K562 (cell line): ENCODE results near the gene ZBTB32. TPM values are rescaled to one million over a fixed set of nuclear protein-coding genes. Genes with fewer than 3 reads are reported as not detected.

Source experiments
- CREM ChIP-seq: IDR thresholded peaks from 2 replicates; pipeline ENCODE4 v1.6.1; 2014; ENCODE audit warnings: antibody characterized with exemption, low read depth
- E2F3 ChIP-seq: fragments of 250-450 bp; sonication (Bioruptor Pico); IDR thresholded peaks from 2 replicates; pipeline ENCODE4 v1.4.0; 2020; ENCODE audit warnings: mild to moderate bottlenecking
- PRMT5 ChIP-seq: sonication (generic); formaldehyde crosslinking; IDR thresholded peaks from 2 replicates; pipeline ENCODE4 v1.5.0; 2020; ENCODE audit warnings: missing genetic modification reagents
- TEAD1 ChIP-seq, 2 experiments: fragments of 450-650 bp in 1 of 2; sonication (generic) in 1 of 2; formaldehyde crosslinking; IDR thresholded peaks; 2 replicates each; pipeline versions ENCODE4 v1.4.0 to v1.8.0; 2020 to 2022; ENCODE audit warnings: mild to moderate bottlenecking in 2 of 2, missing genetic modification reagents in 1 of 2
- ZNF3 ChIP-seq: fragments of 250-450 bp; sonication (Bioruptor Pico); IDR thresholded peaks from 2 replicates; pipeline ENCODE4 v1.5.0; 2021; ENCODE audit warnings: mild to moderate bottlenecking, moderate library complexity
- polyA plus RNA-seq, 8 experiments: library from polyadenylated mRNA; depleted of rRNA in 4 of 8; stranded (reverse) in 5 of 8; unstranded in 3 of 8; fragments of >200 nt; fragmentation: Nextera tagmentation in 2 of 8; fragmentation: Illumina TruSeq in 1 of 8; extraction: Ambion mirVana in 2 of 8; extraction: Trizol in 1 of 8; gene quantifications; 2 replicates each; pipeline versions ENCODE4 v1.2.1 to v1.2.3, GENCODE V29; 2011 to 2014; ENCODE audit warnings: inconsistent platforms in 1 of 8, missing spikeins in 1 of 8
- total RNA-seq, 7 experiments: library from RNA; depleted of rRNA in 6 of 7; stranded (reverse); fragments of >200 nt in 6 of 7; fragmentation: Illumina TruSeq in 2 of 7; extraction: Trizol in 2 of 7; gene quantifications; 2 replicates each; pipeline versions ENCODE4 v1.2.1 to v1.2.3, GENCODE V29; 2011 to 2021; ENCODE audit warnings: low replicate concordance in 1 of 7
- TF ChIP-seq, protein P1 (sequence below), 2 experiments: fragments of 450-650 bp; formaldehyde crosslinking in 1 of 2; IDR thresholded peaks; 2 replicates each; pipeline versions ENCODE4 v1.4.0 to v1.6.1; 2014 to 2020; ENCODE audit warnings: mild to moderate bottlenecking in 2 of 2, borderline replicate concordance in 1 of 2, low read depth in 1 of 2
- TF ChIP-seq, protein P2 (sequence below): fragments of 450-650 bp; IDR thresholded peaks from 2 replicates; pipeline ENCODE4 v1.6.1; 2018; ENCODE audit not compliant: partially characterized antibody
- TF ChIP-seq, protein P3 (sequence below): sonication (generic); formaldehyde crosslinking; IDR thresholded peaks from 2 replicates; pipeline ENCODE4 v1.8.0; 2022; ENCODE audit warnings: mild to moderate bottlenecking, missing genetic modification reagents

The ZBTB32 gene
- total and polyA plus RNA-seq, 9 of the 15 experiments (the other 6 are each of a cell fraction or from before 2014, with no cell fraction given) = 0.20 TPM; not detected in 8

DNA sequence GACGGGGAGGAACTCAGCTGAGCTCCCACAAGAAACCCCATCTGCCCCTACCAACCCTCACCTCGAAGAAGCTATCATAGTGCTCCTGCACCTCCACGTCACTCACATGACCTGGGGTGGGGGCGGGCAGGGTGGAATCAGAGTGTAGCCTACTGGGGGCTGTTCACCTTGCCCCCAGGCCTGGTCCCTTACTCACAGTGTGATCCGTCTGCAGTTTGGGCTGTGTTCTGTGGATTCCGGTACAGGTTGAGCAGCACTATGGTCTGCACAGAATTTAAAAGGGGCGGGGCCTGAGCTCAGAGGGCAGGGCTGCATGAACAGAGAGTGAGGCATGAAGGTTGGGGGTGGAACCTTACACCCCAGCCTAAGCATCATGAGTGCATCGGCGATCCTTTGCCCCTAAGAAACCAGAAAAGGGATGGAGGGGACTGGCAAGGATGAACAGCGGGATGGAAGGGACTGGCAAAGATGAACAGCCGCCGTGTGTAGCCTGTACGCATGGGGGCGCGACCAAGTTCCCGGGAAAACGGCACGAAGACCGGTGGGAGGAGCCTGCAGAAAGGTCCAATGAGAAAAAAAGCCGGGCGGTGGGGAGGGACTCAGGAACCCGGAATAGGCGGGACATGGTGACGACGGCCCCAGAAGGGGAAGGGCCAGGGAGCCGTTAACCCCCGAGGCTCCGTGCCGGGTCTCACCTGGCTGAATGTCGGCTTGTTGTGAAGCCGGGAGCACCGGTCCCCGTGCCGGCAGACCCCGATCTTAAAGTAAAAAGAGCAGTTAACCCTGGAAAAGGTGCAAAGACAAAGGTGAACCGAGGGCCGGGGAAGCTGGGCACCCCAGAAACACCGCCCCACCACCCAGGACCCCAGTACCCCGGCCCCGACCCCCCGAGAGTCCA lies 40.3 kb downstream of the ZBTB32 start (continued):
- TF ChIP-seq, protein P1, sequence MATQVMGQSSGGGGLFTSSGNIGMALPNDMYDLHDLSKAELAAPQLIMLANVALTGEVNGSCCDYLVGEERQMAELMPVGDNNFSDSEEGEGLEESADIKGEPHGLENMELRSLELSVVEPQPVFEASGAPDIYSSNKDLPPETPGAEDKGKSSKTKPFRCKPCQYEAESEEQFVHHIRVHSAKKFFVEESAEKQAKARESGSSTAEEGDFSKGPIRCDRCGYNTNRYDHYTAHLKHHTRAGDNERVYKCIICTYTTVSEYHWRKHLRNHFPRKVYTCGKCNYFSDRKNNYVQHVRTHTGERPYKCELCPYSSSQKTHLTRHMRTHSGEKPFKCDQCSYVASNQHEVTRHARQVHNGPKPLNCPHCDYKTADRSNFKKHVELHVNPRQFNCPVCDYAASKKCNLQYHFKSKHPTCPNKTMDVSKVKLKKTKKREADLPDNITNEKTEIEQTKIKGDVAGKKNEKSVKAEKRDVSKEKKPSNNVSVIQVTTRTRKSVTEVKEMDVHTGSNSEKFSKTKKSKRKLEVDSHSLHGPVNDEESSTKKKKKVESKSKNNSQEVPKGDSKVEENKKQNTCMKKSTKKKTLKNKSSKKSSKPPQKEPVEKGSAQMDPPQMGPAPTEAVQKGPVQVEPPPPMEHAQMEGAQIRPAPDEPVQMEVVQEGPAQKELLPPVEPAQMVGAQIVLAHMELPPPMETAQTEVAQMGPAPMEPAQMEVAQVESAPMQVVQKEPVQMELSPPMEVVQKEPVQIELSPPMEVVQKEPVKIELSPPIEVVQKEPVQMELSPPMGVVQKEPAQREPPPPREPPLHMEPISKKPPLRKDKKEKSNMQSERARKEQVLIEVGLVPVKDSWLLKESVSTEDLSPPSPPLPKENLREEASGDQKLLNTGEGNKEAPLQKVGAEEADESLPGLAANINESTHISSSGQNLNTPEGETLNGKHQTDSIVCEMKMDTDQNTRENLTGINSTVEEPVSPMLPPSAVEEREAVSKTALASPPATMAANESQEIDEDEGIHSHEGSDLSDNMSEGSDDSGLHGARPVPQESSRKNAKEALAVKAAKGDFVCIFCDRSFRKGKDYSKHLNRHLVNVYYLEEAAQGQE (IDR thresholded peaks at IDR 0.05; ENCODE audit: borderline replicate concordance) = peak; percentile 31; the same call in 1 of the 2 replicates
- TF ChIP-seq, protein P1 (CRISPR knock-in tag; IDR thresholded peaks at IDR 0.05; ENCODE audit: low read depth) = no peak
- TF ChIP-seq PRMT5 = no peak
- TF ChIP-seq, protein P2, sequence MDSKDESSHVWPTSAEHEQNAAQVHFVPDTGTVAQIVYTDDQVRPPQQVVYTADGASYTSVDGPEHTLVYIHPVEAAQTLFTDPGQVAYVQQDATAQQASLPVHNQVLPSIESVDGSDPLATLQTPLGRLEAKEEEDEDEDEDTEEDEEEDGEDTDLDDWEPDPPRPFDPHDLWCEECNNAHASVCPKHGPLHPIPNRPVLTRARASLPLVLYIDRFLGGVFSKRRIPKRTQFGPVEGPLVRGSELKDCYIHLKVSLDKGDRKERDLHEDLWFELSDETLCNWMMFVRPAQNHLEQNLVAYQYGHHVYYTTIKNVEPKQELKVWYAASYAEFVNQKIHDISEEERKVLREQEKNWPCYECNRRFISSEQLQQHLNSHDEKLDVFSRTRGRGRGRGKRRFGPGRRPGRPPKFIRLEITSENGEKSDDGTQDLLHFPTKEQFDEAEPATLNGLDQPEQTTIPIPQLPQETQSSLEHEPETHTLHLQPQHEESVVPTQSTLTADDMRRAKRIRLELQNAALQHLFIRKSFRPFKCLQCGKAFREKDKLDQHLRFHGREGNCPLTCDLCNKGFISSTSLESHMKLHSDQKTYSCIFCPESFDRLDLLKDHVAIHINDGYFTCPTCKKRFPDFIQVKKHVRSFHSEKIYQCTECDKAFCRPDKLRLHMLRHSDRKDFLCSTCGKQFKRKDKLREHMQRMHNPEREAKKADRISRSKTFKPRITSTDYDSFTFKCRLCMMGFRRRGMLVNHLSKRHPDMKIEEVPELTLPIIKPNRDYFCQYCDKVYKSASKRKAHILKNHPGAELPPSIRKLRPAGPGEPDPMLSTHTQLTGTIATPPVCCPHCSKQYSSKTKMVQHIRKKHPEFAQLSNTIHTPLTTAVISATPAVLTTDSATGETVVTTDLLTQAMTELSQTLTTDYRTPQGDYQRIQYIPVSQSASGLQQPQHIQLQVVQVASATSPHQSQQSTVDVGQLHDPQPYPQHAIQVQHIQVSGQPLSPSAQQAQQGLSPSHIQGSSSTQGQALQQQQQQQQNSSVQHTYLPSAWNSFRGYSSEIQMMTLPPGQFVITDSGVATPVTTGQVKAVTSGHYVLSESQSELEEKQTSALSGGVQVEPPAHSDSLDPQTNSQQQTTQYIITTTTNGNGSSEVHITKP = peak; percentile 28
- no peak for TF ChIP-seq E2F3 (CRISPR knock-in tag)
- TF ChIP-seq TEAD1 (CRISPR knock-in tag; IDR thresholded peaks at IDR 0.05) = 0 out of 4 replicates have a peak, but pooled peaks of 1 of the 2 experiments have one; percentile 25
- TF ChIP-seq, protein P3, sequence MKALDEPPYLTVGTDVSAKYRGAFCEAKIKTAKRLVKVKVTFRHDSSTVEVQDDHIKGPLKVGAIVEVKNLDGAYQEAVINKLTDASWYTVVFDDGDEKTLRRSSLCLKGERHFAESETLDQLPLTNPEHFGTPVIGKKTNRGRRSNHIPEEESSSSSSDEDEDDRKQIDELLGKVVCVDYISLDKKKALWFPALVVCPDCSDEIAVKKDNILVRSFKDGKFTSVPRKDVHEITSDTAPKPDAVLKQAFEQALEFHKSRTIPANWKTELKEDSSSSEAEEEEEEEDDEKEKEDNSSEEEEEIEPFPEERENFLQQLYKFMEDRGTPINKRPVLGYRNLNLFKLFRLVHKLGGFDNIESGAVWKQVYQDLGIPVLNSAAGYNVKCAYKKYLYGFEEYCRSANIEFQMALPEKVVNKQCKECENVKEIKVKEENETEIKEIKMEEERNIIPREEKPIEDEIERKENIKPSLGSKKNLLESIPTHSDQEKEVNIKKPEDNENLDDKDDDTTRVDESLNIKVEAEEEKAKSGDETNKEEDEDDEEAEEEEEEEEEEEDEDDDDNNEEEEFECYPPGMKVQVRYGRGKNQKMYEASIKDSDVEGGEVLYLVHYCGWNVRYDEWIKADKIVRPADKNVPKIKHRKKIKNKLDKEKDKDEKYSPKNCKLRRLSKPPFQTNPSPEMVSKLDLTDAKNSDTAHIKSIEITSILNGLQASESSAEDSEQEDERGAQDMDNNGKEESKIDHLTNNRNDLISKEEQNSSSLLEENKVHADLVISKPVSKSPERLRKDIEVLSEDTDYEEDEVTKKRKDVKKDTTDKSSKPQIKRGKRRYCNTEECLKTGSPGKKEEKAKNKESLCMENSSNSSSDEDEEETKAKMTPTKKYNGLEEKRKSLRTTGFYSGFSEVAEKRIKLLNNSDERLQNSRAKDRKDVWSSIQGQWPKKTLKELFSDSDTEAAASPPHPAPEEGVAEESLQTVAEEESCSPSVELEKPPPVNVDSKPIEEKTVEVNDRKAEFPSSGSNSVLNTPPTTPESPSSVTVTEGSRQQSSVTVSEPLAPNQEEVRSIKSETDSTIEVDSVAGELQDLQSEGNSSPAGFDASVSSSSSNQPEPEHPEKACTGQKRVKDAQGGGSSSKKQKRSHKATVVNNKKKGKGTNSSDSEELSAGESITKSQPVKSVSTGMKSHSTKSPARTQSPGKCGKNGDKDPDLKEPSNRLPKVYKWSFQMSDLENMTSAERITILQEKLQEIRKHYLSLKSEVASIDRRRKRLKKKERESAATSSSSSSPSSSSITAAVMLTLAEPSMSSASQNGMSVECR = 0 out of 2 replicates have a peak, but pooled peaks have one; percentile 4
- peak; percentile 54 for TF ChIP-seq CREM
- no peak for TF ChIP-seq ZNF3 (CRISPR knock-in tag)
